HEK293 (cell line): ENCODE results near the gene TMEM233.

Experiments
- IKZF3 ChIP-seq: fragments of 450-650 bp; IDR thresholded peaks from 2 replicates; pipeline ENCODE4 v1.5.0; 2018; ENCODE audit warnings: missing biosample characterization, mild to moderate bottlenecking, missing genetic modification characterization, moderate library complexity
- ZBTB1 ChIP-seq: fragments of 450-650 bp; formaldehyde crosslinking; IDR thresholded peaks from 2 replicates; pipeline ENCODE4 v1.5.1; 2016; ENCODE audit warnings: missing biosample characterization, missing genetic modification characterization
- ZNF292 ChIP-seq: fragments of 450-650 bp; formaldehyde crosslinking; IDR thresholded peaks from 2 replicates; pipeline ENCODE4 v1.5.1; 2016; ENCODE audit warnings: low read depth, missing biosample characterization, missing genetic modification characterization, borderline replicate concordance
- ZNF366 ChIP-seq: fragments of 450-650 bp; formaldehyde crosslinking; conservative IDR thresholded peaks from 2 replicates; pipeline ENCODE4 v1.5.1; 2016; ENCODE audit warnings: missing biosample characterization, missing genetic modification characterization
- ZNF560 ChIP-seq: fragments of 450-650 bp; formaldehyde crosslinking; IDR thresholded peaks from 2 replicates; pipeline ENCODE4 v1.5.1; 2017; ENCODE audit warnings: missing biosample characterization, missing genetic modification characterization, borderline replicate concordance
- ZSCAN16 ChIP-seq: fragments of 450-650 bp; formaldehyde crosslinking; IDR thresholded peaks from 2 replicates; pipeline ENCODE4 v1.5.1; 2016; ENCODE audit warnings: missing biosample characterization, missing genetic modification characterization
- TF ChIP-seq, protein P1 (sequence below): sonication (generic); formaldehyde crosslinking; IDR thresholded peaks from 2 replicates; pipeline ENCODE4 v1.8.1; 2022; ENCODE audit warnings: mild to moderate bottlenecking, moderate library complexity, missing genetic modification reagents
- TF ChIP-seq, protein P2 (sequence below): fragments of 450-650 bp; formaldehyde crosslinking; conservative IDR thresholded peaks from 2 replicates; pipeline ENCODE4 v1.5.1; 2016; ENCODE audit warnings: low read depth, missing biosample characterization, missing genetic modification characterization
- TF ChIP-seq, protein P3 (sequence below): fragments of 450-650 bp; formaldehyde crosslinking; IDR thresholded peaks from 2 replicates; pipeline ENCODE4 v1.5.1; 2016; ENCODE audit warnings: missing biosample characterization, missing genetic modification characterization

- TF ChIP-seq, protein P1, sequence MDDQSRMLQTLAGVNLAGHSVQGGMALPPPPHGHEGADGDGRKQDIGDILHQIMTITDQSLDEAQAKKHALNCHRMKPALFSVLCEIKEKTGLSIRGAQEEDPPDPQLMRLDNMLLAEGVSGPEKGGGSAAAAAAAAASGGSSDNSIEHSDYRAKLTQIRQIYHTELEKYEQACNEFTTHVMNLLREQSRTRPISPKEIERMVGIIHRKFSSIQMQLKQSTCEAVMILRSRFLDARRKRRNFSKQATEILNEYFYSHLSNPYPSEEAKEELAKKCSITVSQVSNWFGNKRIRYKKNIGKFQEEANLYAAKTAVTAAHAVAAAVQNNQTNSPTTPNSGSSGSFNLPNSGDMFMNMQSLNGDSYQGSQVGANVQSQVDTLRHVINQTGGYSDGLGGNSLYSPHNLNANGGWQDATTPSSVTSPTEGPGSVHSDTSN (CRISPR knock-in tag) = no peak
- TF ChIP-seq ZBTB1 = no peak
- TF ChIP-seq, protein P2, sequence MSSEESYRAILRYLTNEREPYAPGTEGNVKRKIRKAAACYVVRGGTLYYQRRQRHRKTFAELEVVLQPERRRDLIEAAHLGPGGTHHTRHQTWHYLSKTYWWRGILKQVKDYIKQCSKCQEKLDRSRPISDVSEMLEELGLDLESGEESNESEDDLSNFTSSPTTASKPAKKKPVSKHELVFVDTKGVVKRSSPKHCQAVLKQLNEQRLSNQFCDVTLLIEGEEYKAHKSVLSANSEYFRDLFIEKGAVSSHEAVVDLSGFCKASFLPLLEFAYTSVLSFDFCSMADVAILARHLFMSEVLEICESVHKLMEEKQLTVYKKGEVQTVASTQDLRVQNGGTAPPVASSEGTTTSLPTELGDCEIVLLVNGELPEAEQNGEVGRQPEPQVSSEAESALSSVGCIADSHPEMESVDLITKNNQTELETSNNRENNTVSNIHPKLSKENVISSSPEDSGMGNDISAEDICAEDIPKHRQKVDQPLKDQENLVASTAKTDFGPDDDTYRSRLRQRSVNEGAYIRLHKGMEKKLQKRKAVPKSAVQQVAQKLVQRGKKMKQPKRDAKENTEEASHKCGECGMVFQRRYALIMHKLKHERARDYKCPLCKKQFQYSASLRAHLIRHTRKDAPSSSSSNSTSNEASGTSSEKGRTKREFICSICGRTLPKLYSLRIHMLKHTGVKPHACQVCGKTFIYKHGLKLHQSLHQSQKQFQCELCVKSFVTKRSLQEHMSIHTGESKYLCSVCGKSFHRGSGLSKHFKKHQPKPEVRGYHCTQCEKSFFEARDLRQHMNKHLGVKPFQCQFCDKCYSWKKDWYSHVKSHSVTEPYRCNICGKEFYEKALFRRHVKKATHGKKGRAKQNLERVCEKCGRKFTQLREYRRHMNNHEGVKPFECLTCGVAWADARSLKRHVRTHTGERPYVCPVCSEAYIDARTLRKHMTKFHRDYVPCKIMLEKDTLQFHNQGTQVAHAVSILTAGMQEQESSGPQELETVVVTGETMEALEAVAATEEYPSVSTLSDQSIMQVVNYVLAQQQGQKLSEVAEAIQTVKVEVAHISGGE (tag by site-specific recombination) = no peak
- TF ChIP-seq, protein P3, sequence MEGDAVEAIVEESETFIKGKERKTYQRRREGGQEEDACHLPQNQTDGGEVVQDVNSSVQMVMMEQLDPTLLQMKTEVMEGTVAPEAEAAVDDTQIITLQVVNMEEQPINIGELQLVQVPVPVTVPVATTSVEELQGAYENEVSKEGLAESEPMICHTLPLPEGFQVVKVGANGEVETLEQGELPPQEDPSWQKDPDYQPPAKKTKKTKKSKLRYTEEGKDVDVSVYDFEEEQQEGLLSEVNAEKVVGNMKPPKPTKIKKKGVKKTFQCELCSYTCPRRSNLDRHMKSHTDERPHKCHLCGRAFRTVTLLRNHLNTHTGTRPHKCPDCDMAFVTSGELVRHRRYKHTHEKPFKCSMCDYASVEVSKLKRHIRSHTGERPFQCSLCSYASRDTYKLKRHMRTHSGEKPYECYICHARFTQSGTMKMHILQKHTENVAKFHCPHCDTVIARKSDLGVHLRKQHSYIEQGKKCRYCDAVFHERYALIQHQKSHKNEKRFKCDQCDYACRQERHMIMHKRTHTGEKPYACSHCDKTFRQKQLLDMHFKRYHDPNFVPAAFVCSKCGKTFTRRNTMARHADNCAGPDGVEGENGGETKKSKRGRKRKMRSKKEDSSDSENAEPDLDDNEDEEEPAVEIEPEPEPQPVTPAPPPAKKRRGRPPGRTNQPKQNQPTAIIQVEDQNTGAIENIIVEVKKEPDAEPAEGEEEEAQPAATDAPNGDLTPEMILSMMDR = no peak
- TF ChIP-seq ZNF366 (tag by site-specific recombination) = no peak
- no peak for TF ChIP-seq ZNF292 (tag by site-specific recombination)
- no peak for TF ChIP-seq ZNF560 (tag by site-specific recombination)
- TF ChIP-seq IKZF3 = no peak
- TF ChIP-seq ZSCAN16 (tag by site-specific recombination) = no peak
These were observed 17.3 kb upstream of the TMEM233 start for GRCh38 chr12:119576118-119576810.
